Measurements from ENCODE around the gene EPHA2.

- TF ChIP-seq BACH2 (CRISPR knock-in tag; IDR thresholded peaks at IDR 0.05; ENCODE audit: borderline replicate concordance) (no peak), CSDC2 (CRISPR knock-in tag; IDR thresholded peaks at IDR 0.05) (no peak), ZC3H10 (CRISPR knock-in tag; IDR thresholded peaks at IDR 0.05) (no peak), GLIS3 (CRISPR knock-in tag; IDR thresholded peaks at IDR 0.05) (no peak), ZNF565 (CRISPR knock-in tag; conservative IDR thresholded peaks at IDR 0.05; ENCODE audit: low read depth) (no peak), RARB (CRISPR knock-in tag; IDR thresholded peaks at IDR 0.05) (no peak), ISL1 (CRISPR knock-in tag; IDR thresholded peaks at IDR 0.05) (peak; percentile 34; the same call in 1 of the 2 replicates), TSHZ2 (CRISPR knock-in tag; IDR thresholded peaks at IDR 0.05) (no peak), CREB5 (CRISPR knock-in tag; IDR thresholded peaks at IDR 0.05; ENCODE audit: low read depth) (peak; percentile 59; the same call in 1 of the 2 replicates), ARNTL (CRISPR knock-in tag; IDR thresholded peaks at IDR 0.05; ENCODE audit: borderline replicate concordance, low read depth) (no peak), TCF4 (CRISPR knock-in tag; IDR thresholded peaks at IDR 0.05; ENCODE audit: borderline replicate concordance) (no peak), SNAI2 (CRISPR knock-in tag; IDR thresholded peaks at IDR 0.05) (peak; percentile 71; the same call in 1 of the 2 replicates)
Measured at GRCh38 chr1:16111771-16112595, 43.9 kb downstream of the EPHA2 start.

Measured in SK-N-SH treated with all-trans-retinoic acid at 6 μM for 48 hours (cell line).